Muscle of leg (tissue), 11 donors: ENCODE results near the gene MED28. TPM values are rescaled to one million over a fixed set of nuclear protein-coding genes. Genes with fewer than 3 reads are reported as not detected.
"Not testable (repeated sequence)": the region's sequence is repeated elsewhere in the genome, so short reads cannot be mapped to it uniquely, and the experiment has no call there.

Experiments used
- DNase-seq: peaks from one replicate; pipeline ENCODE4 v3.0.0; 2013
- H3K27ac ChIP-seq: one replicate; pipeline ENCODE4 v1.5.1; 2013; ENCODE audit warnings: mild to moderate bottlenecking, low read length, control low read depth
- H3K27me3 ChIP-seq: one replicate; pipeline ENCODE4 v1.6.1; 2013; ENCODE audit warnings: low read length; ENCODE audit not compliant: control insufficient read depth, insufficient read depth
- H3K36me3 ChIP-seq: one replicate; pipeline ENCODE4 v1.6.1; 2013; ENCODE audit warnings: low read length; ENCODE audit not compliant: control insufficient read depth, insufficient read depth
- H3K4me1 ChIP-seq: one replicate; pipeline ENCODE4 v1.6.1; 2013; ENCODE audit warnings: low read length; ENCODE audit not compliant: control insufficient read depth, insufficient read depth
- H3K4me3 ChIP-seq: one replicate; pipeline ENCODE4 v1.5.1; 2013; ENCODE audit warnings: low read length, control low read depth
- H3K9me3 ChIP-seq: replicated peaks from 2 replicates; pipeline ENCODE4 v1.6.1; 2013; ENCODE audit warnings: low read depth, low read length; ENCODE audit not compliant: control insufficient read depth
- WGBS: methylation state at CpG from one replicate; pipeline ENCODE4 v1.1.5; 2013; ENCODE audit warnings: missing lambda C conversion rate; ENCODE audit not compliant: insufficient coverage; 5-methylcytosine and 5-hydroxymethylcytosine counted together
- polyA plus RNA-seq, 8 donors: library from polyadenylated mRNA; unstranded; fragments of 120-200 nt; gene quantifications; one replicate each; pipeline versions ENCODE4 v1.2.1 to v1.2.3, GENCODE V29; 2013; ENCODE audit warnings: inconsistent platforms in 1 of 8, low replicate concordance in 1 of 8; ENCODE audit not compliant: insufficient read length in 8 of 8, insufficient read depth in 1 of 8
- total RNA-seq: library from RNA; stranded (reverse); fragments of 120-200 nt; gene quantifications from one replicate; pipeline ENCODE4 v1.2.4, GENCODE V29; 2013

Gene MED28
- total and polyA plus RNA-seq, 9 donors = 15.5 to 33.1 (median 26.9) TPM

DNA sequence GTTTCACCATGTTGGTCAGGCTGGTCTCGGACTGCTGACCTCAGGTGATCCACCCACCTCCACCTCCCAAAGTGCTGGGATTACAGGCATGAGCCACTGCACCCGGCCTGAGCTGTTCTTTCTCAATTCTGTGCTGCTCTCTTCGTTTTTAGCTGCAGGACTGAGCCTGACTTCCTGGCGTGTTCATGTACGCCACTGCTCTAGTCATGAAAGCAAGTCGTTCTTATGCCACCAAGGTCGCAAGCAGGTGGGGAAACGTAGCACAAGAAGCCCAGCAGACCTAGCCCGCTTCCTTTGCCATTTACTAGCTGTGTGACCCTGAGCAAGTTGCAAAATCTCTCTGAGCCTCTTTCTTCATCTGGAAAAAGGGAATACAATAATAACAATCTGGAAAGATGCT is 43.4 kb downstream of the MED28 start:
- Histone ChIP-seq H3K27me3 (peaks cover 2% of the 10 kb centered on the region), H3K36me3 (no peaks in the 10 kb centered on the region), H3K4me3 (no peak overlapping the region), H3K9me3 (no peaks in the 10 kb centered on the region), H3K4me1 (no peaks in the 10 kb centered on the region), H3K27ac (no peak overlapping the region)
- DNase-seq = no peak
- 80% methylated on average over 9 of the region's 9 CpGs for WGBS

DNA sequence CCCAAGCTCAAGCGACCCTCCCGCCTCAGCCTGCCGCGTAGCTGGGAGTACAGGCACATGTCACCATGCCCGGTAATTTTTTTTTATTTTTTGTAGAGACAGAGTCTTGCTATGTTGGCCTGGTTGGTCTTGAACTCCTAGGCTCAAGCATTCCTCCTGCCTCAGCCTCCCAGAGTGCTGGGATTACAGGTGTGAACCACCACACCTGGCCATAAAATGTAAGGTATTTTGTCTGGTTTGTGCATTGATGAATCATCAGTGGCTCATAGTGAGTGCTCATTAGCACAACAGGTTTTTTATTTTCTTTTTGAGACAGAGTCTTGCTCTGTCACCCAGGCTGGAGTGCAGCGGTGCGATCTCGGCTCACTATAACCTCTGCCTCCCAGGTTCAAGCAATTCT is 44.8 kb downstream of the MED28 start:
- DNase-seq, H3K4me3 ChIP-seq, H3K36me3 ChIP-seq, H3K27ac ChIP-seq, H3K4me1 ChIP-seq, H3K9me3 ChIP-seq, H3K27me3 ChIP-seq: not testable (repeated sequence)
- WGBS = no CpG with 5 or more reads among the region's 8 CpGs

DNA sequence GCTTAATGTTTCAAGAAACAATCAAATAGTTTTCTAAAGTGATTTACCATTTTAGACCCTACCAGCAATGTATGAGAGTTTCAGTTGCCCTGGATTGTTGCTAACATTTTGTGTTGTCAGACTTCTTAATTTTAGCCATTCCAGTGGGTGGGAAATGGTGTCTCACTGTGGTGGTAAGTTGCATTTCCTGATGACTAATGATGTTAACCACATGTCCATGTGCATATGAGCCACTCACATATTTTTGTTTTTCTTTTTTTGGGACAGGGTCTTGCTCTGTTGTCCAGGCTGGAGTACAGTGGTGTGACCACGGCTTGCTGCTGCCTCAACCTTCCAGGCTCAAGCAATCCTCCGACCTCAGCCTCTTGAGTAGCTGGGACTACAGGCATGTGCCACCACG is 48.3 kb downstream of the MED28 start:
- no peaks in the 10 kb centered on the region for H3K36me3 ChIP-seq
- H3K27me3 ChIP-seq = peaks cover 2% of the 10 kb centered on the region
- 90% methylated on average over 2 of the region's 3 CpGs for WGBS
- H3K4me3 ChIP-seq = no peak overlapping the region
- DNase-seq = no peak
- no peaks in the 10 kb centered on the region for H3K9me3 ChIP-seq
- H3K27ac ChIP-seq = no peak overlapping the region
- no peaks in the 10 kb centered on the region for H3K4me1 ChIP-seq

DNA sequence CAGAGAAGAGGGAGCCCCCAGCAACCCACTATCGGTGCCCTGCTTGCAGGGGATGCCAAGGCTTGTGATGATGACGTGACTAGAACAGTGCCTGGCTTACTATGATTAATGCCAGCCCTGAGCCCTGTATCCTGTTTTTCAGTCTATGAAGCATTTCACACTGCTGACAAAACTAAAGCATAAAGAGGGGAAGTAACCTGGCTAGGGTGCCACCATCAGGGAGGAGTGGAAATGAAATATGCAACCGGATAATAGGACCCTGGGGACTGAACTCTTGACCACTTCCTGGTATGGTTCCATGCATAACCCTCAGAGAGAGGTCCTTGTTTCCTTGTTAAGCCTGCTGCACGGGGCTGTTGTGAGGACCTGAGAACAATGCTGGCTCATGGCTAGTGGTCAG is 50.3 kb downstream of the MED28 start:
- 33% methylated on average over 1 of the region's 4 CpGs for WGBS
- H3K4me3 ChIP-seq = no peak overlapping the region
- H3K36me3 ChIP-seq = no peaks in the 10 kb centered on the region
- no peaks in the 10 kb centered on the region for H3K27me3 ChIP-seq
- H3K27ac ChIP-seq = no peak overlapping the region
- DNase-seq = no peak
- H3K4me1 ChIP-seq = no peaks in the 10 kb centered on the region
- no peaks in the 10 kb centered on the region for H3K9me3 ChIP-seq

DNA sequence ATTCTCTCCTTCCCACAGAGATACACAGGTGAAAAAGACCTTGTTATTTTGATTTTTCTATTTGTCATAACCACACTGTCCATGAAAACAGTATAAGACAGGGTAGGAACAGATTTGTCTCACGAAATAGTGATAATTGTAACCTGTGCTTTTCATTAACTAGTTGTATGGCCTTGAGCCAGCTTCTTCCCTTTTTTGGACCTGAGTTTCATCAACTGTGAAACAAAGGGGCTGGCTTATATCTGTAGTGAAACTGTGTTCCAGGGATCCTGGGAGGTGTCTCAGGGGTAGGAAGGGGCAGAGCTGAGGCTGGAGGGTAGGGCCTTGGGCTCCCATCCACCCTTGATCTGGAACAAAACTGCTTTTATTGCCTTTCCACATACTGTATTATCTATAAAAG is 50.9 kb downstream of the MED28 start:
- H3K4me3 ChIP-seq = no peak overlapping the region
- no peaks in the 10 kb centered on the region for H3K36me3 ChIP-seq
- H3K4me1 ChIP-seq = no peaks in the 10 kb centered on the region
- no CpG with 5 or more reads among the region's 1 CpG for WGBS
- no peak overlapping the region for H3K27ac ChIP-seq
- H3K27me3 ChIP-seq = no peaks in the 10 kb centered on the region
- no peaks in the 10 kb centered on the region for H3K9me3 ChIP-seq
- no peak for DNase-seq

DNA sequence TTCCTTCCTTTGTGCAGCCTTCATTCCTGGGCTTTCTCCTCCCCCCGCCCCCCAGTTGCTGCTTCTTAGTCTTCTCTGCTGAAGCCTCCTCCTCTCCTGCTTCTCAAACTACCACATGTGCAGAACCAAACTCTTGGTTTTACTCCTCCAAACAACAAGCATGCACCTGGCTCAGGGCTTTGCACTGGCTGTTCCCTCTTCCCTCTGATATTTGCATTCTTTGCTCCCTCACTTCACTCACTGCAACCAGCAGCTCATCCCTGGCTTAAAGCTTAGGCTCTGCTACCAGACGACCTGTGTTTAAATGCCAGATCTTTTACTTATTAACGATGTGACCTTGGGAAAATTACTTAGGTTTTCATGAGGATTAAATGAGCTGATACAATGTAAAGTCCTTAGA is 51.4 kb downstream of the MED28 start:
- Histone ChIP-seq H3K4me1 (no peaks in the 10 kb centered on the region), H3K9me3 (no peaks in the 10 kb centered on the region), H3K27ac (no peak overlapping the region), H3K36me3 (no peaks in the 10 kb centered on the region), H3K27me3 (no peaks in the 10 kb centered on the region), H3K4me3 (no peak overlapping the region)
- no peak for DNase-seq
- WGBS = 76% methylated on average over 1 of the region's 3 CpGs

DNA sequence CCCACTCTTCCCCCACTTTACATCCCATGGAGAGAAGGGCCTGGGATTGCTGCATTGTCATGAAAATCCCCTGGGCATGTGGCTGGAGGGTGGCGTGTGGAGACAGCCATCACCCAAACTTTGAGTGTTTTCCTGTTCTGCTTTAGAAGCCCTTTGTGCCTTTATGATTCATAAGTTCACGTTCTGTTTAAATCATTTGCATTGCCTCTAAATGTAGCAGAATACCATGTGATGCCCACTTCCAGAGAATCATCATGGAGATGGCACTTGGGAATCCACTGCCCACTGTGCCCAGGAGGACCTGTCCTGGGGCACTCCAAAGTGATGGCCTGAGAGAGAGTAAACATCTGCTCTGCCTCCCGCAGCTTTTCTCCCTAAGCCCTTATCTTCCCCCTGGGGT is 52.8 kb downstream of the MED28 start:
- no peak overlapping the region for H3K27ac ChIP-seq
- DNase-seq = no peak
- H3K9me3 ChIP-seq = no peaks in the 10 kb centered on the region
- no peak overlapping the region for H3K4me3 ChIP-seq
- H3K27me3 ChIP-seq = no peaks in the 10 kb centered on the region
- H3K4me1 ChIP-seq = no peaks in the 10 kb centered on the region
- no peaks in the 10 kb centered on the region for H3K36me3 ChIP-seq
- 73% methylated on average over 2 of the region's 3 CpGs for WGBS

DNA sequence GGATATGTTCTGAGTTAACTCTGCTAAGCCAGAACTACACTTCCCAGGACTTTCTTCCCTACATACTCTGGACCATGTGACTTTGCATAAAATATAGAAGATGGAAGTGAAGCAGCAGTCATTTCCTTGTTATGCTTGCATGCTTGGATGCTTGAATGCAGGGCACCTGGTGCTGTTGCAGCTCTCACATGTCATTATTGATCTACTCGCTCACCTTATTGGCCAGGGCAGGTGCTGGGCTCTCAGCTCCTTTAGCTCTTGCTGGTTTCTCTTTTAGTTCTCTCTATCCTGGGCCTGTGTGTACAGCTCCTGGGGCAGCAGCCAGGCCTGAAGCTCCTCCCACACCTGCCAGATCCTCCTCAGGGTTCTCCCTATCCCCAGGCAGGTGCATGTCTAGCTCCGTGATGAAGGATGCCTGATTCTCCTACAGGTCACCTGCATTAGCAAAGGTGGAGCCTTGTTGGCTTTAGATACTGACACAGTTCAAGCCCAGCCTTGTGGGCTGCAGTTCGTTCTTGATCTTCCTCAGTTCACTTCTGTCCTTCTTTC is 53.3 kb downstream of the MED28 start:
- Histone ChIP-seq H3K4me1 (no peaks in the 10 kb centered on the region), H3K36me3 (no peaks in the 10 kb centered on the region), H3K27ac (no peak overlapping the region), H3K4me3 (no peak overlapping the region), H3K27me3 (no peaks in the 10 kb centered on the region), H3K9me3 (no peaks in the 10 kb centered on the region)
- DNase-seq = no peak
- 71% methylated on average over 3 of the region's 3 CpGs for WGBS

DNA sequence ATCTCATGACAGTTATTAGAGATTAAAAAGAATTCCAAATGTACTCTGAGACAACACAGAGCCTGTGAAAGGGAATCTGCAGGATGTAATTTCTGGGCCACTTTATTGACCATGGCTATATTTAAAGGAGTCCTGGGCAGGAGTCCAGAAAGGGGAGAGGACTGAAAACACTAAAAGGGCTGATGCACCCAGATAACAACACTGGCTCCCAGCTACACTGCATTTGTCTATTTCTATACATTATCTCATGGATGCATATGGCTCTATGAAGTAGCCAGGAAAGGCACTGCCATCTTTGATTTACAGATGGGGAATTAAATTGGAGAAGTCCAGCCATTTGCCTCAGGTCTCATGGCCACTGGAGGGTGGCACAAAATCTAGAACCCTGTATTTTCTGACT is 56.0 kb downstream of the MED28 start:
- H3K4me3 ChIP-seq = no peak overlapping the region
- no peaks in the 10 kb centered on the region for H3K4me1 ChIP-seq
- no peak overlapping the region for H3K27ac ChIP-seq
- DNase-seq = no peak
- no peaks in the 10 kb centered on the region for H3K27me3 ChIP-seq
- no peaks in the 10 kb centered on the region for H3K9me3 ChIP-seq
- H3K36me3 ChIP-seq = no peaks in the 10 kb centered on the region

DNA sequence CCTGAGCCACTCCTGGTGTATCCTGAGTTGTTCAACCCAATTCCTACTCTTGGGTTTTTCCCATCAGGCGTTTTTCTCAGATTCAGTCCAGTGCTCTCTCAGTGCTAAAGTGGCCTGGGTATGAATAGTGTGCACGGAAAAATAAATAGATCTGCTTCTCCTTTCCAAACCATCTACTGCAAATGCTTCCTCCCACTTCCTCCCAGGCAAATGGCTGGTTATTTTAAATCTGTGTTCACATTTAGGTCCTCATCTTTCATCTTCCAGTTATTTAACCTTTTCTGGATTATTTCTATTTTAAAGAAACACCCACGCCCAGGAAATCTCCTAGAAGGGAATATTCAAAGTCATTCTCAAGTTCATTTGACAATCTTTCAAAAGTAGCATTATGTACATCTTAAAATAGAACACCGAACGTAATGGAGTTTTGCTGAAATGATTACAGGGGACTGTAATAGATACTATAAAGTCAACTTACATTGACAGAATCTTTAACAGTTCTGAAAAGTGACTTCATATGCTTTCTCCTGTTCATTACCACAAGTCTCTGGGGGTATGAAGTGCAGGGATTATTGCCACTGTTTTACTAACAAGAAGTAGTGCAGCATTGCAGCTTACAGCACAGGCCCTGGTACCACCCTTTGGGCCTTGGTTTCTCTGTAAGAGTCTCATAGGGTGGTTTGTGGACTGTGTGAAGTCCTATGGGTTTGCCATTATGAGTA is 66.3 kb downstream of the MED28 start:
- Histone ChIP-seq H3K4me3 (no peak overlapping the region), H3K4me1 (no peaks in the 10 kb centered on the region), H3K9me3 (no peaks in the 10 kb centered on the region), H3K27me3 (no peaks in the 10 kb centered on the region), H3K36me3 (no peaks in the 10 kb centered on the region), H3K27ac (no peak overlapping the region)
- no CpG with 5 or more reads among the region's 5 CpGs for WGBS
- no peak for DNase-seq
